Activated CD4-positive, alpha-beta T cell treated with anti-CD3 and anti-CD28 coated beads, Interleukin-2, Interleukin-6, amounts not matched to agents 100 ng/mL and 50 ng/mL, durations not matched to agents 16 hours and 8 hours (primary cell): Measurements from ENCODE around the gene CASTOR2.
"Not testable (repeated sequence)": the region's sequence is repeated elsewhere in the genome, so short reads cannot be mapped to it uniquely, and the experiment has no call there.

Experiments used
- DNase-seq: peaks from one replicate; pipeline ENCODE4 v3.0.0-alpha.2; 2020

CASTOR2 gene

DNA sequence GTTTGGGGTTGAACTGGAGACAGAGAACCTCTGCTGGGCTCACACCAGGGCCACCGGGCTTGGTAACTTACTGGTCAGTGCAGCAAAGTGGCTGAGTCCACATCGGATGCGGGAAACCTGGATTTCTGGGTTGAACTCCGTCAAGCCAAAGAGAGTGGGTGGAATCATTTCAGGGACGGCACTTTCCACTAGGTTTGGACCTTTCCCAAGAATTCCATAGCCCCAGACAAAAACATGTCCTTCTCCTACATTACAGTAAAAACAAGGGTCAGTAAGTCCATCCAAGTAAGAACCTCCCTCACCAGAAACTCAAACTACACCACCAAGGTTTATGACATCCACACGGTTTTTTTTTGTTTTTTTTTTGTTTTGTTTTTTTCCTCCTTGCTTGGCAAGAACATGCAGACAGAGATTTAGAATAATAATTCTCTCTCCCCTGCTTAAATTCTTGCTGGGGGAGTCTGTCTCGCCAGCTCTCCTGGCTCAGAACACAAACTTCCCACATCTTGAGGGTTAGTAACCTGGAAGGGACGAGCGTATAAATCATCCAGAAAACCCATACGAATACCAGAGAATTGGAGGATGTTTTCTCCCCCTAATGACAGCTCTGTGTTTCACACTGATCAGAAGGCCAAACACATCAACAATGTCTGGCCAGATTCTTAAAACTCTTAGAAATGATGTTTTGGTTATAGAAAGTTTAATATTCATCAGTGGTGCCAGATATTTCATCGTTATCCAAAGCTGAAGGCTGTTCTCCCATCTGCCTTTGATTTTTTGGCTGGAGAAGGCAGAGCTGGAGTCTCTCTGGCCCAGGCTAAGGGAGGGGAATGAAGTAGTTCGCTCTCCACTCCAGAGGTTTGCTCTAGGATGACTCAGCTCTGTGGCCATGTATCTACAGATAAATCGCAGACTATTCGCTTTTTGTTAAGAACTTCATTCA, 91.6 kb downstream of the CASTOR2 start:
- no peak for DNase-seq

DNA sequence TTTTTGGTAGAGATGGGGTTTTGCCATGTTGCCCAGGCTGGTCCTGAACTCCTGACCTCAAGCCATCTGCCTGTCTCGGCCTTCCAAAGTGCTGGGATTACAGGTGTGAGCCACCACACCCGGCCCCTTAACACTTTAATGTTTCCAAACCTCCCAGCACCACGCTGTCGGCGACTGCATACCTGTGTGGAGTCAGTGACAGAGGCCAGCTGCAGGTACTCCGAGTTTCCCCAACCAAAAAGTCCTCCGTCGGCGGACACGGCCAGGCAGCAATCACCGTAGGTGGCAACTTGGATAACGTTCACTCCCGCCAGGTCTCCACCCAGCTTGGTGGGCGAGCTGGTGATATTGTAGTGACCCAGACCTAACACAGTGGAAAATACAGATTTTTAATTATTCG, 93.9 kb downstream of the CASTOR2 start:
- DNase-seq = no peak

DNA sequence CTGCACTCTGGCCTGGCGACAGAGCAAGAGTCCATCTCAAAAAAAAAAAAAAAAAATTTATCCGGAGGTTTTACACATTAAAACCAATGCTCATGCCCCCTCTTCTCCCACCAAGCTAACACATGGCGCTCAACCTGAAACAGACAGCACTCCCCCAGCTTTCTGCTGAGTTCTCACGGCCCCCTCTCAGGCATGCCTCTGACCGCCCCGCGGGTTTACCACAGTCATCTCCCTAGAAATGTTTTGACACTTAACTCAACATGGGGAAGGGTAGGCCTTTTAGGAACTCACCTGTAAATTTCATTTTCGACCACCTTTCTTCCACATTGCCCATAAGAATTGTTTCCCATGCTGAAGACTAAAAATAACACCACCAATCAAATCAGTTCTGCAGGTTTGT, 99.8 kb downstream of the CASTOR2 start:
- no peak for DNase-seq

DNA sequence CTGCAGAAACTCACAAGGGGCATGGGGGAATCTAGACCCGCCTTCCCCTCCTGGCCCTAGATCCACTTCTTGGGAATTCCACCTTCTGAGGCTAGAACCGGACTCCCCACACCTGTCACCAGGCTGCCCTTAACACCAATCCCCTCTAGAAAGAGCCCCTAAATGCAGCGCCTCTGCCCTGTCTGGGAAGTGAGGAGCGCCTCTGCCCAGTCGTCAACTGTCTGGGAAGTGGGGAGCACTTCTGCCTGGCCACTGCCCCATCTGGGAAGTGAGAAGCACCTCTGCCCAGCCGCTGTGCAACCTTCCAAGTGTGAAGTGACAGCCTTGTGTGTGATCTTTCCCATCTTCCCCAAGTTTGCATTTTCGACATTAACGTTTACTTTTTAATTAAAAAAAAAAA, 100.3 kb downstream of the CASTOR2 start:
- no peak for DNase-seq

DNA sequence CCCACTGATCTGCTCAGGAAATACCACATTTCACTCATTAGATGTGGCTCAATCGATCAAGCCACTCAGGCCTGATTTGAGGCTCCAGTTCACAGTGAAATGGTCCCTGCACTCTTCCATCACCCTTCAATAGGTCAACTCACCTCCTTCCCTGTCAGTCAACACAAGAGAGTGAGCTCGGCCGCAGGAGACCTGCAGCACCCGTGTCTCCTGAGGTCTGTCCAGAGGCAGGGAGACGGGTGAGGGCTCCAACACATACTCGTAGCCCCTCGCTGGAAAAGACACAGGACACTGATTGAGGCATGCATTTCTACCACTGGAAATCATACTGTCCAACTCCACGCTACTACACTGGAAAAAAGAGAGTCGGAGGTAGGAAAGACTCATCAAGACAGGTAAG, 102.0 kb downstream of the CASTOR2 start:
- DNase-seq = no peak

DNA sequence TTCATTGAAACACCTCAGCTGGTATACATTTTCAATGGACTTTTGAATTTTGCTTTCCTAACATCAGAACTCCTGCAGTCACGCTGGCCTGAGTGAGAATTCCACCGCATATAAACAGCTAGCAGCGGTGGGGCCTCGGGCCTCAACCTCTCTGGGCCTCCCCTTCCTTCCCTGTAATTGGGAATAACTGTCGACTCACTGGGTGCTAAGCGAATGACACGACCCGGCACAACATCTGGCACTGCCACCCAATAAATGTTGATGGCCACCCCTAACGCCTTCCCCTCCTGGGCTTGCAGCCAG, 108.4 kb downstream of the CASTOR2 start:
- no peak for DNase-seq

DNA sequence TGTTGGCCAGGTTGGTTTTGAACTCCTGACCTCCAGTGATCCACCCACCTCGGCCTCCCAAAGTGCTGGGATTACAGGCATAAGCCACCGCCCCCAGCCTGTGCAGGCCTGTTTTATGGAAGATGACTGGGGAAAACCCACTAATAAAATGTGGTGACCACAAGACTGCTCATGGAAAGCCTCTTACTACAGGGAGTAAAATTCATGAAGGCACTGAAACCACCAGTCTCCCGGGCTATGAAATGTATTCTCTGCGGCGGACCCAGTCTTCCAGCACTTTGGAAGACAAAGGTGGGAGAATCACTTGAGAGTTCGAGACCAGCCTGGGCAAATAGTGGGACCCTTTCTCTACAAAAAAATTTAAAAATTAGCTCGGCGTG, 109.7 kb downstream of the CASTOR2 start:
- DNase-seq = not testable (repeated sequence)
